HCT116 (cell line): ENCODE measurements around the gene KRTAP4-8.

ENCODE experiments used
- SIN3A ChIP-seq: IDR thresholded peaks from 2 replicates; pipeline ENCODE4 v1.6.1; 2012; ENCODE audit warnings: low read depth
- YY1 ChIP-seq: IDR thresholded peaks from 2 replicates; pipeline ENCODE4 v1.6.1; 2011; ENCODE audit warnings: low read length, low read depth, moderate library complexity, mild to moderate bottlenecking; ENCODE audit not compliant: insufficient replicate concordance; ENCODE audit errors: extremely low read depth
- TF ChIP-seq, protein P1 (sequence below): IDR thresholded peaks from 2 replicates; pipeline ENCODE4 v1.6.1; 2012; ENCODE audit warnings: low read depth
- TF ChIP-seq, protein P2 (sequence below), 3 experiments: fragments of 200-600 bp in 1 of 3; sonication (generic) in 1 of 3; IDR thresholded peaks in 2 of 3; conservative IDR thresholded peaks in 1 of 3; 2 replicates each; pipeline ENCODE4 v1.5.1; 2012 to 2017; ENCODE audit warnings: low read depth in 2 of 3, low read length in 2 of 3, antibody characterized with exemption in 1 of 3, borderline replicate concordance in 1 of 3, control low read depth in 1 of 3, mild to moderate bottlenecking in 1 of 3, mixed read lengths in 1 of 3, mixed run types in 1 of 3, moderate library complexity in 1 of 3; ENCODE audit not compliant: insufficient read depth in 1 of 3
- TF ChIP-seq, protein P3 (sequence below): IDR thresholded peaks from 2 replicates; pipeline ENCODE4 v1.6.1; 2012

DNA sequence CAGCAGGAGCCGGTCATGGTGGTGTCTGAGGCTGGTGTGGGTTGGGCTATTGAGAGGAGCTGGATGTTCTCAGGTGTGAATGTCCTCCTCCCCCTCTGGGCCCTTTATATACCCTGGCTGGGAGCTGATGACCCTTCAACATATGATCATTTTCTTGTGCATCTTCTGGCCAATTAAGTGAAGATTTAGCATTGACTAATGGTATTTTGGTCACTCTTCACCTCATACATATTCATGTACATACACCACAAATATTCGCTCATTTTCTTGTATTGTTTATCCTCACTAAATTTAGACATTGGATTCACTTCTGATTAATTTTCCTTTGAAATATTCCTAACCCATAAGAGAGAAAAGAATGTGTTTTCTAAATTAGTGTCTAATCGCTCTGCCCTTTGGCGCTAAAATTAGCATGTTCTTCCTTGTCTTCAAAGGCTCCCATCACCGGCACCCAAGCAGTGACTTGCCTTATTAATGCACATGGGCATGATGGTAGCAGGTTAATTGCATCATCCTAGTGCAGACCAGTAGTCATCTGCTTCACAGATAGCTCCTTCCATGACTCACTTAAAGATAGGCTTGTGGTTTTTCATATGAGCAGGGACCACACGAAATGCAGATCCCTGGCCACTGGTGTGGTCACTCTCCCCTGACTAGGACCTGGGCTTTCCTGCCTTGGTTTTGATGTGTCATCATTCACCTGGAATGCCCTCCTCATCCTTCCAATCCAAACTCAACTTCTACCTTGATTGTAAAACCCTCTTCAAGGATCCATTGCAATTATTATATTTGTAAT is 31.9 kb downstream of the KRTAP4-8 start, which contains the start of gene KRTAP2-4:
- TF ChIP-seq, protein P1, sequence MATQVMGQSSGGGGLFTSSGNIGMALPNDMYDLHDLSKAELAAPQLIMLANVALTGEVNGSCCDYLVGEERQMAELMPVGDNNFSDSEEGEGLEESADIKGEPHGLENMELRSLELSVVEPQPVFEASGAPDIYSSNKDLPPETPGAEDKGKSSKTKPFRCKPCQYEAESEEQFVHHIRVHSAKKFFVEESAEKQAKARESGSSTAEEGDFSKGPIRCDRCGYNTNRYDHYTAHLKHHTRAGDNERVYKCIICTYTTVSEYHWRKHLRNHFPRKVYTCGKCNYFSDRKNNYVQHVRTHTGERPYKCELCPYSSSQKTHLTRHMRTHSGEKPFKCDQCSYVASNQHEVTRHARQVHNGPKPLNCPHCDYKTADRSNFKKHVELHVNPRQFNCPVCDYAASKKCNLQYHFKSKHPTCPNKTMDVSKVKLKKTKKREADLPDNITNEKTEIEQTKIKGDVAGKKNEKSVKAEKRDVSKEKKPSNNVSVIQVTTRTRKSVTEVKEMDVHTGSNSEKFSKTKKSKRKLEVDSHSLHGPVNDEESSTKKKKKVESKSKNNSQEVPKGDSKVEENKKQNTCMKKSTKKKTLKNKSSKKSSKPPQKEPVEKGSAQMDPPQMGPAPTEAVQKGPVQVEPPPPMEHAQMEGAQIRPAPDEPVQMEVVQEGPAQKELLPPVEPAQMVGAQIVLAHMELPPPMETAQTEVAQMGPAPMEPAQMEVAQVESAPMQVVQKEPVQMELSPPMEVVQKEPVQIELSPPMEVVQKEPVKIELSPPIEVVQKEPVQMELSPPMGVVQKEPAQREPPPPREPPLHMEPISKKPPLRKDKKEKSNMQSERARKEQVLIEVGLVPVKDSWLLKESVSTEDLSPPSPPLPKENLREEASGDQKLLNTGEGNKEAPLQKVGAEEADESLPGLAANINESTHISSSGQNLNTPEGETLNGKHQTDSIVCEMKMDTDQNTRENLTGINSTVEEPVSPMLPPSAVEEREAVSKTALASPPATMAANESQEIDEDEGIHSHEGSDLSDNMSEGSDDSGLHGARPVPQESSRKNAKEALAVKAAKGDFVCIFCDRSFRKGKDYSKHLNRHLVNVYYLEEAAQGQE: no peak
- TF ChIP-seq, protein P2, sequence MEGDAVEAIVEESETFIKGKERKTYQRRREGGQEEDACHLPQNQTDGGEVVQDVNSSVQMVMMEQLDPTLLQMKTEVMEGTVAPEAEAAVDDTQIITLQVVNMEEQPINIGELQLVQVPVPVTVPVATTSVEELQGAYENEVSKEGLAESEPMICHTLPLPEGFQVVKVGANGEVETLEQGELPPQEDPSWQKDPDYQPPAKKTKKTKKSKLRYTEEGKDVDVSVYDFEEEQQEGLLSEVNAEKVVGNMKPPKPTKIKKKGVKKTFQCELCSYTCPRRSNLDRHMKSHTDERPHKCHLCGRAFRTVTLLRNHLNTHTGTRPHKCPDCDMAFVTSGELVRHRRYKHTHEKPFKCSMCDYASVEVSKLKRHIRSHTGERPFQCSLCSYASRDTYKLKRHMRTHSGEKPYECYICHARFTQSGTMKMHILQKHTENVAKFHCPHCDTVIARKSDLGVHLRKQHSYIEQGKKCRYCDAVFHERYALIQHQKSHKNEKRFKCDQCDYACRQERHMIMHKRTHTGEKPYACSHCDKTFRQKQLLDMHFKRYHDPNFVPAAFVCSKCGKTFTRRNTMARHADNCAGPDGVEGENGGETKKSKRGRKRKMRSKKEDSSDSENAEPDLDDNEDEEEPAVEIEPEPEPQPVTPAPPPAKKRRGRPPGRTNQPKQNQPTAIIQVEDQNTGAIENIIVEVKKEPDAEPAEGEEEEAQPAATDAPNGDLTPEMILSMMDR (IDR thresholded peaks at IDR 0.05 in 2 of 3, conservative IDR thresholded peaks at IDR 0.05 in 1 of 3; ENCODE audit: borderline replicate concordance in 1 of 3, insufficient read depth in 1 of 3, low read depth in 2 of 3, low read length in 2 of 3): no peak
- TF ChIP-seq YY1 (no peak), SIN3A (peak; percentile 38; the same call in 1 of the 2 replicates)
- TF ChIP-seq, protein P3, sequence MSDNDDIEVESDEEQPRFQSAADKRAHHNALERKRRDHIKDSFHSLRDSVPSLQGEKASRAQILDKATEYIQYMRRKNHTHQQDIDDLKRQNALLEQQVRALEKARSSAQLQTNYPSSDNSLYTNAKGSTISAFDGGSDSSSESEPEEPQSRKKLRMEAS: peak; percentile 98
